Lower leg skin (tissue), 4 donors: Measurements from ENCODE around the gene PRAMEF18. TPM values are rescaled to one million over a fixed set of nuclear protein-coding genes. Genes with fewer than 3 reads are reported as not detected.
"Not testable (repeated sequence)": the region's sequence is repeated elsewhere in the genome, so short reads cannot be mapped to it uniquely, and the experiment has no call there.

Source experiments
- DNase-seq, 2 donors: peaks; one replicate each; pipeline ENCODE4 v3.0.0-alpha.2; 2019; ENCODE audit warnings: low spot score in 2 of 2
- H3K4me3 ChIP-seq: fragments of 200-600 bp; sonication (generic); 2 replicates; pipeline ENCODE4 v1.5.1; 2017; ENCODE audit warnings: mild to moderate bottlenecking, low read depth; ENCODE audit not compliant: poor library complexity, severe bottlenecking
- WGBS, 2 donors: methylation state at CpG; one replicate each; pipeline ENCODE4 v1.1.5; 2018; 5-methylcytosine and 5-hydroxymethylcytosine counted together
- intact Hi-C: fragments of 100-400 bp; cut with DNase I; formaldehyde crosslinking; loops from one replicate; pipeline ENCODE4 v1.15.0; 2023; ENCODE audit warnings: low total_unique reads
- total RNA-seq, 4 donors: library from RNA; depleted of rRNA; stranded (reverse); fragments of >200 nt; gene quantifications; one replicate each; pipeline ENCODE4 v1.1.0, GENCODE V29; 2016

PRAMEF18 gene, protein sequence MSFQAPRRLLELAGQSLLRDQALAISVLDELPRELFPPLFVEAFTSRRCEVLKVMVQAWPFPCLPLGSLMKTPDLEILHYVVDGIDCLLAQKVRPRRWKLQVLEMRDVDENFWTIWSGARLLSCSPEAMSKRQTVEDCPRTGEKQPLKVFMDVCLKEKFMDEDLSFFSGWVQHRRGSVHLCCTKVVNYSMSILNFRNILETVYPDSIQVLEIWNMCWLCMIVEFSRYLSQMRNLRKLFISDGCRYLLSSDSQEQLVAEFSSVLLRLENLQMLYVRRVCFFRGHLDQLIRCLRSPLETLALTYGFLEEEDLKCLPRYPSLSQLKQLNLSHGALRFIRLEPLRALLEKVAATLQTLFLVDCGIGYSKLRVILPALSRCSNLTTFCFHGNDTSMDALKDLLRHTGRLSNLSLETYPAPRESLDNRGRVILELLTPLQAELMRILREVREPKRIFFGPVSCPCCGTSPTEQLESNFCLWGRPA
- not detected for total RNA-seq

DNA sequence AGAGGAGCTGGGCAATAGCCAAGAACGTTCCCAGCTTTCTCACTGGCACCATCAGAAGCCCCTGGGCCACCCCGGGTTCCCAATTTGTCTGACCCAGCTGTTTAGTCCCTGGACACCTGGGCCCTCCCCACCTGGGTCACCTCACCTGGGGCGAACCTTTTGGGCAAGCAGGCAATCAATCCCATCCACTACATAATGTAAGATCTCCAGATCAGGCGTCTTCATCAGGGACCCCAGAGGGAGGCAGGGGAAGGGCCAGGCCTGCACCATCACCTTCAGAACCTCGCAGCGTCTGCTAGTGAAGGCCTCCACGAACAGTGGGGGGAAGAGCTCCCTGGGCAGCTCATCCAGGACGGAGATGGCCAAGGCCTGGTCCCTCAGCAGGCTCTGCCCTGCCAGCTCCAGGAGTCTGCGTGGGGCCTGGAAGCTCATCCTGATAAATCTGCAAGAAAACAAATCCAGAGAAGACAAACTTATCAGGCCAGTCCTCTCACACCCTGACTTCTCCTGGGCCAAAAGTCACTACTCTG, at the start of gene PRAMEF18:
PRAMEF18 (minus strand) TSS at position 480 of the 530 bp plus-strand sequence; CDS start at position 432, 48 bp downstream.
- H3K4me3 ChIP-seq, intact Hi-C loops: not testable (repeated sequence)
- peak in 1 of 2 donors; percentile 70 for DNase-seq
- 65 to 83% methylated on average over 9 of the region's 9 CpGs for WGBS, 2 donors

DNA sequence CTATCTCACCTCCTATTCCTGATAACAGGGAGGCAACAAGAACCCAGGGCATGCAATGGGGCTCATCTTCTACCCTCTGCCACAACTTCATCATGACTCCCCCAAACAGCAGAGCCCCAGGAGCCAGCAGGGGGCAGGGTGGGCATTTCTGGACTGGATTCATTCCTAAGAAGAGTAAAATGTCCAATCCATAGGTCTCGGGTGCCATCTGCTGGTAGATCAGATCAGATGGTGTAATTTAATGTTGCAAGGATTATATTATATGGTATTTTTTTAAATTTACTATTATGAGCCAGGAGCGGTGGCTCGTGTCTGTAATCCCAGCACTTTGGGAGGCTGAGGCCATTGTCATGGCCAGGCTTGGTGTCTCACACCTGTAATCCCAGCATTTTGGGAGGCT, 39.2 kb upstream of the PRAMEF18 start:
- DNase-seq, H3K4me3 ChIP-seq, intact Hi-C loops: not testable (repeated sequence)
- 58% methylated on average over 2 of the region's 3 CpGs; no CpG with 5 or more reads in 1 of the 2 donors for WGBS, 2 donors

DNA sequence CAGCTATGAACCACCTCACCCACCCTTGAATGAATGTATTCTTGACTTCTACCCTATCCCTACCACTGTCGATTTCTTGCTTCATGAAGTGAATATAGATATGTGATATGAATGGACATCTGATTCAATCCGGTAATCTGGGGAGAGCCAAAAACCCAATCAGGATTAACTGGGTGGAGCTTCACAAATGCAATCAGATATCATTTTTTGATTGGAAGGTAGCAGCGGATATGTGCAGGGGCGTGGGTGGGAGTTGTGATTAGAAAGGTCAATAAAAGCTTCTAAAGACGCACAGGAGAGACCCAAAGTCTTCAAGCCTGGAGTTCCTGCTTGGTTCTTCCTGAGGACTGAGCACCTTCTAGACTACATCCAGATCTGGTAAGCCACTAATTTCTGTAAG, 27.9 kb upstream of the PRAMEF18 start, which contains the start of gene PRAMEF5:
PRAMEF5 (plus strand) TSS at position 301 of the 400 bp plus-strand sequence. CDS start 5,071 bp downstream, outside the sequence.
- DNase-seq, intact Hi-C loops, H3K4me3 ChIP-seq: not testable (repeated sequence)
- 100% methylated on average over 2 of the region's 5 CpGs; no CpG with 5 or more reads in 1 of the 2 donors for WGBS, 2 donors

DNA sequence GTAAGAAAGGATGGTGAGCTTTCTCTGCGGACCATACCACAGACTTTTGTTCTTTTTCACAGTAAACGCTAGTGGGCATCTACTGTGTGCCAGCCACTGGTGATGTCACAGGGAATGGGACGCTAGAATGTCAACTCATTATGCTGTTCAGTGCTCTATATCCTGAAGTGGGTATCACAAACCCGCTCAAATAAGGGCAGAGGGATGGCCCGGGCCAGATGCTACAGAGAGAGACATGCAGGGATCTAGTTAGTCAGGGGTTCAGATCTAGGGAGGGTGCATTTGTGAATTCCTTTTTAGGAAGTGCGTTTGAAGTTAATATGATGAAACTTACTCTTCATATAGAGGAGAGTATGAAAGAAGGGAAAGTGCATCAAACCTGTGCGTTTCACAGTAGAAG, 21.2 kb upstream of the PRAMEF18 start:
- H3K4me3 ChIP-seq, intact Hi-C loops: not testable (repeated sequence)
- DNase-seq = peak in 1 of 2 donors; percentile 70
- WGBS, 2 donors = 76 to 79% methylated on average over 7 of the region's 7 CpGs

DNA sequence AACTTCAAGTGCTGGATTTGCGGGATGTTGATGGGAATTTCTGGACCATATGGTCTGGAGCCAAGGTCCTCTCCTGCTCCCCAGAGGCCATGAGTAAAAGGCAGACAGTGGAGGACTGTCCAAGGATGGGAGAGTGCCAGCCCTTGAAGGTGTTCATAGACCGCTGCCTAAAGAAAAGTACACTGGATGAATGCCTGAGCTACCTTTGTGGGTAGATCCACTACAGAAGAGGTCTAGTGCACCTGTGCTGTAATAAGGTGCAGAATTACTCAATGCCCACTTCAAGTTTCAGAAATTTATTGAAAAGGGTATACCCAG, 20.6 kb upstream of the PRAMEF18 start:
- 71 to 88% methylated on average over 2 of the region's 2 CpGs for WGBS, 2 donors
- intact Hi-C loops = not testable (repeated sequence)
- peak in 1 of 2 donors; percentile 72 for DNase-seq

DNA sequence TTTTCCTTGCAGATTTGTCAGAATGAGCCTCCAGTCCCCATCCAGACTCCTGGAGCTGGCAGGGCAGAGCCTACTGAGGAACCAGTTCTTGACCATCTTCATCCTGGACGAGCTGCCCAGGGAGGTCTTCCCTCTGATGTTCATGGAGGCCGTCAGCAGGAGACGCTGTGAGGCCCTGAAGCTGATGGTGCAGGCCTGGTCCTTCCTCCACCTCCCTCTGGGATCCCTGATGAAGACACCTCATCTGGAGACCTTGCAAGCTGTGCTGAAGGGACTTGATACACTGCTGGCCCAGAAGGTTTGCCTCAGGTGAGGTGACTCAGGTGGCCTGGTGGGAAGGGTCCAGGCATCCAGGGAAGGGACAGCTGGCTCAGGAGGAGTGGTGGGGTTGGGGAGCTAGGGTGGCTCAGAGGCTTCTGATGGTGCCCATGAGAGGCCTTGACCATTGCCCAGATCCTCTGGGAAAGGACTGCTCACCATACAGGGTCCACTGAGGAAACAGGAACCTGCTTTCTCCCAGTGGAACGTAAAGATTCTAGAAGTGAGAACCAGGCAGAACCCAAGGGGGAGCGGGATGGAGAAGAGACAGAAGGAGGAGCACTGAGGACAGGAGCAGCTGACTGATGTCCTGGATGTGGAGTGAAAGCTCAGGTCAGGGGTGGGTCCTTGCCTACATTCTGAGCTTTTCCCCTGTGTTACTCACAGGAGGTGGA, 20.0 kb upstream of the PRAMEF18 start:
- intact Hi-C loops, H3K4me3 ChIP-seq: not testable (repeated sequence)
- WGBS, 2 donors = 82 to 83% methylated on average over 5 of the region's 5 CpGs
- DNase-seq = peak in 1 of 2 donors; percentile 73

More for the DNA sequence above, 20.6 kb upstream of the PRAMEF18 start:
- not testable (repeated sequence) for H3K4me3 ChIP-seq

DNA sequence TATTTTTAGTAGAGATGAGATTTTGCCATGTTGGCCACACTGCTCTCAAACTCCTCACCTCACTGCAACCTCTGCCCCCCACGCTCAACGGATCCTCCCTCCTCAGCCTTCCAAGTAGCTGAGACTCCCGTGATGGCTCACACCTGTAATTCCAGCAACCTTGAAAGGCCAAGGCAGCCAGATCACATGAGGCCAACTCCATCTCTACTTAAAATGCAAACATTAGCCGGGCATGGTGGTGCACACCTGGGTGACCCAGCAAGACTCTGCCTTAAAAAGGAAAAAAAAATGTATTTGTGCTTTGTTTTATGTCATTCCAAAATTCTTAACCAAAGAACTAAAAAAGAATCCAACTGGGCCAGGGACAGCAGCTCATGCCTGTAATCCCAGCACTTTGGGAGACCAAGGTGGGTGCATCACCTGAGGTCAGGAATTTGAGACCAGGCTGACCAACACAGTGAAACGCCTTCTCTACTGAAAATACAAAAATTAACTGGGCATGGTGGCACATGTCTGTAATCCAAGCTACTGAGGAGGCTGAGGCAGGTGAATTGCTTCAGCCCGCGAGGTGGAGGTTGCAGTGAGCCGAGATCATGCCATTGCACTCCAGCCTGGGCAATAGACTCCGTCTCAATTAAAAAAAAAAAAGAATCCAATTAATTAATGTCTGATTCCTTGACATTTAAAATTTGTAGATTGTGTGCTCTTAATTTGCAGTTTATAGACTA, 17.7 kb upstream of the PRAMEF18 start:
- DNase-seq = peak in 1 of 2 donors; percentile 72
- WGBS, 2 donors = 82 to 88% methylated on average over 9 of the region's 9 CpGs
- intact Hi-C loops = not testable (repeated sequence)

DNA sequence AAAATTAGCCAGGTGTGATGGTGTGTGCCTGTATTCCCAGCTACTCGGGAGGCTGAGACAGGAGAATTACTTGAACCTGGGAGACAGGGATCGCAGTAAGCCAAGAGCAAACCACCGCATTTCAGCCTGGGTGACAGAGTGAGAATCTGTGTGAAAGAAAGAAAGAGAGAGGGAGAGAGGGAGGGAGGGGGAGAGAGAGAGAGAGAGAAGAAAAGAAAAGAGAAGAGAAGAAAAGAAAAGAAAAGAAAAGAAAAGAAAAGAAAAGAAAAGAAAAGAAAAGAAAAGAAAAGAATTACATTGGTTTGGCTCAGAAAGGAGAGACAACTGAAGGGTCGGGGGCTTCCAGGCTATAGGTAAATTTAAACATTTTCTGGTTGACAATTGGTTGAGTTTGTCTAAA, 13.7 kb upstream of the PRAMEF18 start:
- WGBS, 2 donors = 90 to 93% methylated on average over 4 of the region's 4 CpGs
- intact Hi-C loops, H3K4me3 ChIP-seq: not testable (repeated sequence)
- DNase-seq = peak in 1 of 2 donors; percentile 64

More for the DNA sequence above, 17.7 kb upstream of the PRAMEF18 start:
- not testable (repeated sequence) for H3K4me3 ChIP-seq

DNA sequence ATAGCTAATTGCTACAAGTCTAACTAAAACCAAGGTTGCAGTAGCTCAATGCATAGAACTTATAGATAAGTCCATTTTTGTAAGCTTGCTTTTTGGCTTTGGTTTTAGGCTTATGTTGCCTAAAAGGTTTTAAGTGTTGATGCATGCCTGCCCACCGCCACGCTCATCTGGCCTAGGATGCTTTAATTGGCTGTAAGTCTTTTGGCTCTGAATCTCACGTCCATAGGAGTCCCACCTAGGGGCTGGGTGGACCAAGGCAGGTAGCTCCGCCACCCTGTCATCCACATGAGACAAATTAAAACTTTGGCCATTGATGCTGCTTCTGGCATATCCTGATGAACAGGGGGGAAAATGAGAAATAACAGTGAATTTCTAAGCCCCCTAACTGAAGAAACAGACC, 11.6 kb upstream of the PRAMEF18 start:
- DNase-seq = peak in 1 of 2 donors; percentile 53
- 62 to 75% methylated on average over 4 of the region's 4 CpGs for whole genome bisulfite sequencing, 2 donors
- intact Hi-C loops, H3K4me3 ChIP-seq: not testable (repeated sequence)

DNA sequence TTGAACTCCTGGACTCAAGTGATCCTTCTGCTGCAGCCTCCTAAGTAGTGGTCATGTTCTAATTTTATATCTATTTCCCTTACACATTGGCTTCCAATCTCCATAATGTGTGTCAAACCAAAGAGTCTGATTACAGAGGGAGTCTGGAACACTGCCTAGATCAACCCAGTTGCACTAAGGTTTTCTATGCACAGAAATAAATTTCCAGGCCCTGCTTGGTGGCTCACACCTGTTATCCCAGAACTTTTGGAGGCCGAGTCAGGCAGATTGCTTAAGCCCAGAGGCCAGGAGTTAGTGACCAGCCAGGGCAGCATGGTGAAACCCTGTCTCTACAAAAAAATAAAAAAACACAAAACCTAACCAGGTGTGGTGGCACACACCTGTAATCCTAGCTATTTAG, 8.1 kb upstream of the PRAMEF18 start:
- intact Hi-C loops, H3K4me3 ChIP-seq: not testable (repeated sequence)
- 65 to 74% methylated on average over 1 of the region's 1 CpG for WGBS, 2 donors
- DNase-seq = peak in 1 of 2 donors; percentile 49

DNA sequence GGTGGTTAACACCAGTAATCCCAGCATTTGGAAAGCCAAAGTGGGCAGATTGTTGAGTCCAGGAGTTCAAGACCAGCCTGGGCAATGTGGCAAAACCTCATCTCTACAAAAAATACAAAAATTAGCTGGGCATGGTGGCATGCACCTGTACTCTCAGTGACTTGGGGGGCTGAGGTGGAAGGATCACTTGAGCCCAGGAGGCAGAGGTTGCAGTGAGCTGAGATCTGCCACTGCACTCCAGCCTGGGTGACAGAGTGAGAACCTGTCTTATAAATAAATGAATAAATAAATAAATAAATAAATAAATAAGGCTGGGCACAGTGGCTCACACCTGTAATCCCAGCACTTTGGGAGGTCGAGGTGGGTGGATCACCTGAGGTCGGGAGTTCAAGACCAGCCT, 6.1 kb upstream of the PRAMEF18 start:
- intact Hi-C loops, H3K4me3 ChIP-seq: not testable (repeated sequence)
- whole genome bisulfite sequencing, 2 donors = 68 to 70% methylated on average over 2 of the region's 2 CpGs
- DNase-seq = peak in 1 of 2 donors; percentile 79

DNA sequence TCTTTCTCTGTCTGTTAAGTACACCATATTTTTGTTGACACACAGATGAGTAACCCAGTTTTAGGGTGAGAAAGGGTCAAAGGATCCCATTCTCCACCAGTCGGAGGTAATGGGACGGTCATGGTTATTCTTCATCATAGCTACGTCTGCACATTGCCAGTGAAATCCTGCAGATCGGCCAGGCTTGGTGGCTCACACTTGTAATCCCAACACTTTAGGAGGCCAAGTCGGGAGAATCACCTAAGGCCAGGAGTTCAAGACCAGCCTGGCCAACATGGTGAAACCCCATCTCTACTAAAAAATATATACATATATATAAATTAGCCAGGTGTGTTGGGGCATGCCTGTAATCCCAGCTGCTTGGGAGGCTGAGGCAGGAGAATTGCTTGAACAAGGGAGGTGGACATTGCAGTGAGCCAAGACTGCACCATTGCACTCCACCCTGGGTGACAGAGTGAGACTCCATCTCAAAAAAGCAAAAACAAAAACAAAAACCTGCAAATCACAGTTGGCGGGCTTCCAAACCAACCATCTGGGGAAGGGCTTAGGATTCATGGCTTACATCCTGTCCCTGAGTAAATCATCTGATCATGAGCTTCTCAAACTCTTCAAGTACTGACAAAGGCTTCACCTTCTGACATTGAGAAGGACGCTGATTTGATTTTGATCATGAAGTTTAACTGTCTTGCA, 5.3 kb upstream of the PRAMEF18 start:
- DNase-seq = peak in 1 of 2 donors; percentile 79
- 79% methylated on average over 7 of the region's 7 CpGs for WGBS, 2 donors
- not testable (repeated sequence) for H3K4me3 ChIP-seq

DNA sequence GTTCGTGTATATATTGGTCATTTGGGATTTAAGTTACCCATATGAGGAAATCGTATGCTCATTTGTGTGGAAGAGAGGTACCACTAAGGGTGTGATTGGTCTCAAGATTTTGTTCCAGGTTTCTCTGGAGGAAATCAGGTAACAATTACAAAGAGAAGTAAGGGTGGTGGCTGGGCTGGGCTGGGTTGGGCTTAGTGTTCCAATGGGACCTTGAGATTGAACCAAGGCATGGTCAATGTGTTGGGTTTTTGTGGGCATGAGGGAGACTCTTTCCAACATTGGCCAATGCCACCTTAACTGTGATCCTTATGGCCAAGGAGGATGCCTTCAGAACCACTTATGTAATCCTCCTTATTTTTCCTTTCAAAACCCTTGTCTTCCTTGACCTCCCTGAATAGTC, 4.6 kb upstream of the PRAMEF18 start:
- peak in 1 of 2 donors; percentile 83 for DNase-seq
- WGBS, 2 donors = 86 to 89% methylated on average over 2 of the region's 2 CpGs
- H3K4me3 ChIP-seq, intact Hi-C loops: not testable (repeated sequence)

More for the DNA sequence above, 5.3 kb upstream of the PRAMEF18 start:
- intact Hi-C loops = not testable (repeated sequence)

DNA sequence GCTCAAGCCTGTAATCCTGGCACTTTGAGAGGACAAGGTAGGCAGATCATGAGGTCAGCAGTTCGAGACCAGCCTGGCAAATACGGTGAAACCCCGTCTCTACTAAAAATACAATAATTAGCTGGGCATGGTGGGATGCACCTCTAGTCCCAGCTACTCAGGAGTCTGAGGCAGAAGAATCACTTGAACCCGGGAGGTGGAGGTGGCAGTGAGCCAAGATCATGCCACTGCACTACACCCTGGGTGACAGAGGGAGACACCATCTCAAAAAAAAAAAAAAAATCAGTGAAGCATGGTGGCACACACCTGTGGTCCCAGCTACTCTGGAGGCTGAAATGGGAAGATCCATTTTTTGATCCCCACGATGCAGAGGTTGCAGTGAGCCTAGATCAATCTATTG, 4.1 kb upstream of the PRAMEF18 start:
- intact Hi-C loops, H3K4me3 ChIP-seq: not testable (repeated sequence)
- WGBS, 2 donors = 70 to 75% methylated on average over 5 of the region's 5 CpGs
- peak in 1 of 2 donors; percentile 72 for DNase-seq
